NCI-H128 (cell line): ENCODE data around the gene C16orf96.

Experiments
- DNase-seq: peaks from one replicate; lab custom pipeline; 2025; ENCODE audit not compliant: unreplicated experiment; lab: John Stamatoyannopoulos, UW

C16orf96 gene

DNA sequence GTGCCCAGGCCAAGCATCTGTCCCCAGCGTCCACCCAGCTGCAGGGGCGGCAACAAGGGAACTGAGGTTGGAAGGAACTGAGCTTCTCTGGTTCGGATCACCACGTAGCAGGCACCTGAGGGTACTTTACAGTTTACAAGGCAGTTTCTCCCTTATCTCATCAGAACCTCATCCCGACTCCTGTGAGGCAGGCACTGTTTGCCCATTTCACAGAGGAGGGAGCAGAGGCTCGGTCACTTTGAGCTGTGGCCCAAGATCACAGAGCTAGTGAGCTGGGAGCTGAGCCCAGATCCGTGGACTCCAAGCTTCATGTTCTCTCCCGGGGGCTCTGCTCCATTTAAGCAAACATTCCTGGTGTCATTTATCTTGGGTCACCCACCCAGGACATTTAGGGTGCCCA lies 43.4 kb downstream of the C16orf96 start:
- no peak for DNase-seq

DNA sequence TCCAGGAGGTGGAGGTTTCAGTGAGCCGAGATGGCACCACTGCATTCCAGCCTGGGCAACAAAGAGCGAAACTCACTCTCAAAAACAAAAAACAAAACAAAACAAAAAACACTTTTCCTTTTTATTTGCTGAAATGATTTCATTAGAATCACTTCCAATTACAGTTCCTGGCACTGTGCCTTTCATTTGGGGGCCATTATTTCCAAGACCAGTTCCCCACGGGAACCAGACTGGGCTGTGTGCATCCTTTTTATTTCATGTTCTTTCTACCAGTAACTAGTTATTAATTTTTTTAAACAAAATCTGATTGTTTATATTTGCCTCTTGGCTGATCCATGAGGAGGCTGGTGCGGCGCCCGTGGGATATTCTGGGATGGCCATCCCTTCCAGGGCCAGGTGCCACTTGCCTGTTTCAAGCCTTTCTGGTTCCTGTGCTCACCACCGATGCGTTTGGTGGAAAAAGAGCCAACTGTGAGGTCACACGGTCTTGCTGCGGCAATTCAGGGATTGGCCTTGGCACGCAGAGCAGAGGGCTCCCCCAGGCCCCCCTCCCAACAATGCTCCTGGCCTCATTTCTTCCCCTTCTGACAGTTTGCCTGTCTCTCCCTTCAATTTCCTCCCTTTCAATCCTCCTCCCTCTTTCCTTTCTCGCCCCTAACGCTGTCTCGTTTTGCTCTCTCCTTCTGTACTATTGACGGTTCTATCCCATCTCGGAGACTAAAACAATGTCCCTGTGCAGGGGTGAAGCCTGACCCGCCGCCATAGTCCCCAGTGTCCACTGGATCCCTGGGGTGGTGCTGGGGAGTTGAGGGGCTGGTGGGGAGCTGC lies 45.1 kb downstream of the C16orf96 start:
- no peak for DNase-seq

DNA sequence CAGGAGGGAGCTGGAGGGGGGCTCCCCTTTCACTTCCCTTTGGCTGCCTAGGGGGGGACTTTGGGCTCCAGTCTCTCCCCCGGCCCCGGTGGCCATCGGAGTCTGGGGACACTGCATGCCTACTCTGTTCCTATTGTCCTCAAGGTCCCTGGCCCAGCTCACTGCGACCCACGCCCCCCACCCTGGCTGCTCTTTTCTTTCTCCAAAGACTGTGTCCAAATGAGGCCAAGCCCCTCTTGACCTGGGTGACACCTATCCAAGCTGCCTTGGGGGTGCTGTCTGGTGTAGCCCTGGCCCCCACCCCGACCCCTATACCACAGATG lies 45.7 kb downstream of the C16orf96 start:
- no peak for DNase-seq

DNA sequence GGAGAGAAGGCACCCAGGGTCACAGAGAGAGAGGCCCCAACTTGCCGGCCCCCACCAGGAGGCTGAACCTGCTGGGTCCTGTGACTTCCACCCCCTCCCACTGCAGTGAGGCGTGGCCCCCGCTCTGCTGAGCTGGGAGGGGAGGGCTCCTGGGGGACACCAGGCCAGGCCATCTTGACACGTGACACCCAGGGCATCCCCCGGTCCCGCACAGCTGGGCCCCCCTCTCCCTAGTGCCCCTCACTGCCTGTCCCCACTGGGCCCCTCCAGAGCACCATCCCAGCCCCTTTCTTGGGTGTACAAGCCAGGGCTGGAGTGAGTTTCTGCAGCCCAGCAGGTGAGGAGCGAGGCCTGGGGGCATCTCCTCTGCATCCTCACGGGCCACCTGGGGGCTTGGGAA lies 46.2 kb downstream of the C16orf96 start:
- no peak for DNase-seq

DNA sequence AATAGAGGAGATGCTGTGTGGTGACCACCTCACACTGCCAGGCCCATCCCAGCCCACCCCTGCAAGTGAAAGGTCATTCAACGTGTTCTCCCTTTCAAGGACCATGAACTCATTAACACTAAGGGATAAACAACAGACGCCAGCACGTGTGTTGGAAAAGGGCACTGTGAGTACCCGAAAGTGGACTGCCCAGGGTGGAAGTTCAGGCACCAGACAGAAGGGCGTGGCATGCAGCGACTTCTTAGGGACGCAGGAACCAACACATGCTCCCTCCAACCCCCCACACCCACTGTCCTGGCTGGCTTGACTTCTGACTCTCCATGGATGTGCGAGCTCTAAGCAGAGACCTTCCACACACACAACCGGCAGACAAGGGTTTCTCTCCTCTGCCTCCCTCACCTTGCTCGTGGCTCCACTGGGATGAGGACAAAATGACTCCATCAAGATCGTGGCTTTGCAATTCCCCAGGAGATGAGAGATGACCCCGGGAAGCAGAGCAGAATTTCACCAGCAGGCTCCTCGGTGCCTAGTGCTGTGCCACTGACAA lies 47.6 kb downstream of the C16orf96 start:
- no peak for DNase-seq

DNA sequence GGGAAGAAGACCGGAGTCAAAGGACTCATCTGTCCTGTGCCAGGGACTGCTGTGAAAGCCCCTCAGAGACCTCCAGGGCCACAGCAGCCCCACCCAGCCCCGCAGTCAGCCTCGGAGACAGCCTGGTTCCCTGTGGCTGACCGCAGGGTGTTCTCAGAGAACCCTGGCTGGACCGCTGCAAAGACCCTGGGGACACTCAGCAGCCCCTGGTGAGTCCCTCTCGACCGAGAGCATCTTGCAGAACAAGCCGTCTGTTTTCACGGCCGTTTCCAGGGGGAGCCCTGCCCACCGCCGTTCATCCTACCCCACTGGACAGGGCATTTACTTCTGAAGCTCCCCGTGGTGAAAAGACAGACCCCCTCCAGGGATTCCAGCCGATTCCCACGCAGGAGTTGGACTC lies 48.3 kb downstream of the C16orf96 start:
- DNase-seq = no peak

DNA sequence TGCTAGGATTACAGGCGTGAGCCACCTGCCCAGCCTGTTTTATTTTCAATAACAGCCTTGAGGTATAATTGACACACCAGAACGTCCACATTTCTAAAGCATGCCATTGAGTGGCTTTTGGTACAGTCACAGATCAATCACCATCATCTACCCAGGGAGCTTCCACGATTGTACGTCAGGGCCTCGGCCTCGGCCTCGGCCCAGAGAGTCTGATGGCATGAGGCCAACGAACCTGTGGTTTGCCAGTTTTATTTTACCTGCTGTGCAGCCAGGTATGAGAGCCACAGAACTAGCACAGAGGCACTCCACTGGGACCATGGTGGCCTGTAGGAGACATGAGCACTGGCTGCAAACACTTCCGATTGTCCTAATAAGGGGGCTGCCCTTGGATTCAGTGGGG lies 50.2 kb downstream of the C16orf96 start:
- DNase-seq = no peak

DNA sequence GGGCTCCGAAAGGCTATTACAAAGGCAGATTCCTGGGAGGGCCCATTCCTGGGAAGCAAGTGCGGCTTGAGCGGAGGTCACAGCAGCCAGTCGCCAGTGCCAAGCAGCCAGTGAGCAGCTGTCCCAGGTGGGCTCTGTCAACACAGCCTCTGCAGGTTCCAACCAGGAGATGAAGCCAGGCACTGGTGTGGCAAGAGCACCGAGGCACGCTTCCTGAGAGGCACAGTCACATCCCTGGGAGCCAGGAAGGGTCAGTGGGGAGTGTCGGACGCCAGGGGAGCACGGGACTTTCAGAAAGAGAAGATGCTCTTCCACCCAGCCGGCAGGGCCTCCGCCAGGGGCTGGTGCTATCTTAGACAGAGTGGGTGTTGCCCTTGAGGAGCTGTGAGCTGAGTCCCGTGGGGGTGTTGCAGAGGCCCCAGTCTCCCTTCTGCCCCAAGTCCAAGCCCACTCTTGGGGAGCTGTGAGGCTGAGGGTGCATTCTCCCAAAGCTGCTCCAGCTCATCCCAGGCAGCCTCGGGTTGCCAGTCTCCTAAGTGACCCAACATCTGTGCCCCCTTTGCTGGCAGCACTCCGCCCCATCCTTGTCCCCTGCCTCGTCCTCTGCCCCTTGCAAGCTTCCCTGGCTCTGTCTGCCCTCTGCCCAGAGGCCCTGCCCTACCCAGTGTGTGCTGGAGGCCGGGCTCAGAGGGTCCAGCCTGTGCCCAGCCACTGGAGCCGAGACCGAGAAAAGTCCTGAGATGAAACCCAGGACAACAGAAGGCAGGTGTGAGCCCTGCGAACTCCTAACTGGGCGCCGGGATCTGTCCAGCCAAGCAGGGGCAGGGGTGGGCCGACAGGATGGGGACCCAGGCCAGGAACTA lies 51.9 kb downstream of the C16orf96 start:
- no peak for DNase-seq

DNA sequence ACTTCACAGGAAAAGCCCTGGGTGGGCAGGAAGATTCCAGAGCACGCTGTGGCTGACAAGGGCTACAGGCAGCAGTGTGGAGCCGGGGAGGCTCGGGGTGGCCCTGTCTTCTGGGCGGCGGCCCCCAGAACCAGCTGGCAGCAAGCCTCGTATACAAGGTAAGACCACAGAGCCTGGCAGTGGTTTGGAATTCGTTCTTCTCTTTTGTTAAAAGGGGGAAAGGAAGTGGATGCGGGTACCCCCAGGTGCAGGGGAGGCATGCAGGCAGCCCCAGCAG lies 52.5 kb downstream of the C16orf96 start:
- DNase-seq = no peak

DNA sequence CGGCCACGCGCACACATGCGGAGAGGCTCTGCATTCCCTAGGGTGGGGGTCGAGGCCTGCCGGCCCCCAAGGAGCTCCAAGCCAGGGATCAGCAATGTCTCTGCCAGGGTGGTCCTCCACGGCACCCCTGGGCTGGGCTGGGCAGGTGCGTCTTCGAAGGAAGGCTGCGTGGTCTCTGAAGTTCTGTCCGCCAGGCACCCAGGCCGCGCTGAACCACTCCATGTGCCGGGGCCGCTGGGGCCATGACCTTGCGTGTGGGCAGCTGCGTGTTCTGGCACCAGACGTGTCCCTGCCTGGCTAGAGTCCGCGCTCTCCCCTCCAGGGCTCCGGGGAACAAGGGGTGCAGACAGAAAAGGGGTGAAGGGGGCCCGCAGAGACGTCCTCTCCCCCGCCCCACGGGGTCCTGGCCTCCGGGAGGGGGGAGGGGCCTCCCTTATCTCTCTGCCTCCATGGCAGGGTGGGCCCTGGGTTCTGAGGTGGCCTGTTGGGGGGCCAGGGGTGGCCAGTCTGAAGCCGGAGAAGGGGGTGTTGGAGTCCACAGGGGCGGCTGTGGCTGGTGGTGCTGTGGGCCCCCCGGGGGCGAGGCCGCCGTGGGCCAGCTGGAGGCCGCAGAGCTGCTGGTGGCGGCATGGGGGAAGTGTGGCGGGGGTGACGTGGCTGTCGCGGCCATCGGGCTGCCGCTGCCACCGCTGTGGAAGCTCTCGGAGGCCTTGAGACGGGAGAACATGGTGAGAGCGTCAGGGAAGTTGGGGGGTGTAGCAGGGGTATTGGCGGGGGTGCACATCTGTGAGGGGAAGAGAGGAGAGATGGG lies 53.3 kb downstream of the C16orf96 start:
- no peak for DNase-seq

DNA sequence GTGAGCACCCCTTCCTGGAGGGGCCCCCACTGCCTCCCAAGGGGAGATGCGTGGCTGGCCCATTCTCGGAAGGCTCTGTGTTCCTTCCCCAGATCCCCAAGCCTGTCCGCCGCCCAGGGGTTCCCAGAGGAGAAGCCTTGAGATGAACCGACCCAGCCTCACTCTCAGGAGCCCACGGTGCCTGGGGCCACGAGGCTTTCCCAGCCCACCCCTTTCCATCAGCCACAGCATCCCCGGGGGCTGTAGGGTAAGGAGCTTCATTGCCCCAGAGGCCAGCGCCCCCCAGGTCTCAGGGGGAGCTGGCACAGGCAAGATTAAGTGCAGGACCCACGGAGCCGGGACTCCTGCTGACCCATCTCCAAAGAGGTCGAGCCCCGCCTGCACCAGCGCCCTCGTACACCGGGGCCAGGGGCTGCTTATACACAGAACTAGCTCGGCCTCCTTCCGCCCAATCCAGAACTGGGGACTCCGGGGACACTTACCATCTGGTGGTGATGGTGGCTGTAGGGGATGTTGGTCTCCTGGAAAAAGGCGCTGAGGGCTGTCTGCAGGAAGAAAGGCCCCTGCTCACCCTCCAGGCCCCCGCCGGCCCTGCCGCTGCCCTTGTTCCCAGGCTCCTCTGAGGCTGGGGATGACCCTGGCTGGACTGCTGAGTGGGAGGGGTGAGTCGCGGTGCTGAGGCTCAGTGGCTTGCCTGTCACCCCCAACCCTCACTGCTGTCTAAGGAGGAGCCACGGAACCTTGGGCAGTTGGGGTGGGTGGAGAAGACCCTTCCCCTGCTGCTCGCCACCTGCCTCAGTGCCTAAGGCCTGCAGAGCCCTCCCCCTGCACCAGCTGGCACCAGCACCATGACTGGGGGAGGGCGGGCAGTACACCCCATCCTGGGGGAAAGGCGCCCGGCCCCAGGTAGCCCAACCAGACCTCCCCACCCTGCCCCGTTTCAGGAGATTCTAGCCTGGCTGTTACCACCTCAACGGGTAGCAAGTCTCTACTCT lies 54.2 kb downstream of the C16orf96 start:
- DNase-seq = no peak

DNA sequence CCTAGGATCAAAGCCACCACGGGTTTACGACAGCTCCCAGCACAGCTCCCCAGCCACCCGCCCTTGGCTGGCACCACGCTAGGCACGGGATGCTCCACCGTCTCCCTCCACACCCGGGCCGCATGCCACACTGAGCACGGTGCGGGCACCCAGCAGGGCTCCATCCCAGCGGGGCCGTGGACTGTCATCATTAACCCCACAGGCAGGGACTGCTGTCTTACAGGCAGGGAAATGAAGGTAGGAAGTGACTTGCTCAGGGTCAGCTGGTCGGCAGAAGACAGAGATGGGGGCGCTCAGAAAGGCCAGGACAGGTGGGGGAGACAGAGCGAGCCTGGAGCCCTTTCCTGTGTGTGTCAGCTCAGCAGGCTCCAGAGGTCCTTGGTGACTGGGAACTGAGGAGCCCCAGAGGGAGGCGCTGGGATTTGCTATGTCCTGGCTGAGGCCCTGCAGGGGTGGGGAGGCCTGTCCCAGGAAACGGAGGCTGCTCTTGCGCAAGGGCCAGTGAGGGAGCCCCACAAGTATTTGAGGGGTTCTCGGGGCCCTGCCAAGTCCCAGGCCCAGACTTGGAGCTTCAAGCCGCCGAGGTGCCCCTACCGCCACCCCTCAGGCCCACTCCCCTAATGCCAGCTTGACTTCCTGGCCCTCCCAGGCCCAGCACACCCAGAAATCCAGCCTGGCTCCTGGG lies 55.3 kb downstream of the C16orf96 start:
- DNase-seq = no peak

DNA sequence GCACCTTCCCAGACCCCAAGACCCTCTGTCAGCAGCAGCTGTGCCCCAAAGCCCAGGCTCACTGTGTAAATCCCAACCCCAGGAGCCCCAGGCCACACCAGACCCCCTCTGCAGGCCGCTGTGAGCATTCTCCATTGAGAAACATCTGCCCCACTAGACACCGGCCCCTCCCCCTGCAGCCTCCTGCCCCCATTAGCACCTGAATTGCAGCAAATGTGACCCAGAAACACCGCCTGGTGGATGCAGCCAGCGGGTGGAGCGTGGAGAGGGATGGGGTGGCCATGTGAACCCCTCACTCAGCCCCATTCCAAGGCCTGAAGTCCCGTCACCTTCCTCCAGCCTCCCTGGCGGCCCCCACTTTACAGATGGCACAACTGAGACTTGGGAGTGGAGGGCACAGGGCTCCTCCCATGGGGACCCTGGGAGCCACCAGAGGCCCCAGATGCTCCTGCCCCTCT lies 56.4 kb downstream of the C16orf96 start:
- no peak for DNase-seq

DNA sequence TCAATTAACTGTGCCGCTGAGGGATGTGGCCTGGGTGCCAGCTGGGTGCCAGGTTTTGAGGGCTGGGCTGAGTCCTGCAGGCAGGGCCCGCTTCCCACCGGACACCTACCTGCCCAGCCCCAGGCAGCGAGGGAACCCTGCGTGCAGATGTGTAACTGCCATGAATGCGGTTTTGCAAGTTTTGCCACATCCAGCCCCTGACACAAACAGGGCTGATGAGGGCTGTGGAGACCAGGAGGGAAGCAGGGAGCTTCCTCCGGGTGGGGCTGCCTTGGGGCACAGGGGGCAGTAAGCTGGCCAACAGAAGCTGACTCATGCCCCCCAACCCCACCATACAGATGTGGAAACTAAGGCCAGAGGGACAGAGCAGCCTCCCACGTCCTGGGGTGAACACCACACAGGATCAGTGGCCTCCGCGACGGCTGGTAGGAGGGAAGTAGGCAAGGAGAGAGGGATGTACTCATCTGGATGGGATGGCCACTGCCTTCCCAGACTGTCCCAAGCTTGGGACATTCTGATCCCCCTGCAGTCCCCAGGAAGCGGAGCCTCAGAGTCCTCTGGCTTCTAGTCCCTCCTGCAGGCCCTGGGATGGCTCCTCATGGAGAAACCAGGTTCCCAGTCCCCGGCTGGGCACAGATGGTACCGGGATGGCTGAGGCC lies 57.0 kb downstream of the C16orf96 start:
- no peak for DNase-seq

DNA sequence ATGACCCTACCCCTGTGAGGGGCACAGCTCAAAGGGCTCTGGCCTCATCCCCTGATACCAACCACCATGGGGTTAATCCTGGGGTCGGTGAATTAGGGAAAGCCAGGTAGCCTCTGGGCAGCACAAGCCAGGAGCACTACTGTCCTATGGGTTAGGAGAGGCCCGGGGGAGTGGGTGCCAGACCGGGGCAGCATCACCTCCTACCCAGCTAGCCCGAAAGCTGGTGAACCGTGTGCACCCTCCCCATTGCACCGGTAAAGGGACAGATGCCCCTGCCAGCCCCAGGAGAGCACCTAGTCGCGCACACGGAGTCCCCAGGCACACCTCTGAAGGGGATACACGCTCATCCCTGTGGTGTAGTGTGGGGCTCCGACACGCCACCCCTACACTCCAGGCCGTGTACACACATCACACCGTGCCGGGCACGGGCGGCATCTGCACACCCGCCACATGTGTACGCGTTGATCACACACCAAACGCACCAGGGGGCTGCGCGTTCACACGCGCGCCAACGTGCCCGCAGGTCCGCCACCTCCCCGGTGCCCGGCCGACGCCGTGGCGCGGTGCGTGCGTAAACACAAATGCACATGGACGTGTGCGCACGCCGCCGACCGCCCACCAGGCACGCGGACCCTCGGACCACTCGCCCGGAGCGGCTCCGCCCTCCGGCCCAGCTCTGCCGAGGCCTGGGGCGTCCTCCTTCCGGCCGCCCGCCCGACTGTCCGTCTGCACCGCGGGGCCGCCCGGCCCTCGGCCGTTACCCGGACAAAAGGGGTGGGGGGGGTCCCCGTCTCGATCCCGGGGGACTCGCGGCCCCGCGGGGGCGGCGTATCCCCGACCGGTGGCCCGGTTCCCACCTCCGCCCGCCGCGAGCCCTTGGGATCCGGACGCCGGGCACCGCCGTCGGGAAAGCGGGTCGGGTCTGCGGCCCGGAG lies 57.8 kb downstream of the C16orf96 start:
- DNase-seq = no peak

DNA sequence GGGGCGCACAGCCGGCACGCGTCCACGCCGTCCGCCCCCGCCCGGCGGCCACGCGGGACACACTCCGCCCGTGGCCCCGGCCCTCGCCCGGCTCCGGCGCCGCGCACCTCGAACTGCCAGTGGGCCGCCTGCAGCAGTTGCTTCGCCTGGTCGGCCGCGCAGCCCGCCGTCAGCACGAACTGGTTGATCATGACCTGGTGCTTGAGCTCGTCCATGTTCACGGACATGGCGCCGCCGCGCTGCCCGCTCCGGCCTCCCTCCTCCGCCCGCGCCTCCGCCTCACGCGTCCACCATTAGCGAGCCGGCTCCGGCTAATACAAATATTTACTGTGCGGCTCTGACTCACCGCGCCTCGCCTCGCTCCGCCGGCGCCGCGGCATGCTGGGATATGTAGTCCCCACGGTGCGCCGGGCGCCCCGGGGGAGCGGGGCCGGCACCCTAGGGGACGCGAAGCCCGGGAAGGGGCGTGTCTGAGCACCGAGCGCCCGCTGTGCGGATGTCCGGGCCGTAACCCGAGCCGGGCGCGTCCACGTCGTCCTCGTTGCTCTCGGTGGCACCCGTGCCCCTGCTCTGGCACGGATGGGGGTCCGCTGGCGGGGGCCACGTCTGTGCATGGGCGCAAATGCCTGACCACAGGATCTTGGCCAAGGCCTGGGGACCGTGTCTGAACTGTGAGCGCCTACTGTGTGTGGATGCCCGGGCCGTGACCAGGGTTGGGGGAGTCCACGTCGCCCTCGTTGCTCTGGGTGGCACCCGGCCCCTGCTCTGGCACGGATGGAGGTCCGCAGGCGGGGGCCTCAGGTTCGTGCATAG lies 58.6 kb downstream of the C16orf96 start, which contains the start of gene UBALD1:
TSS of gene UBALD1 (minus strand) at position 318 of the 813 bp plus-strand sequence. CDS start at position 227, 91 bp downstream.
- peak; percentile 59 for DNase-seq
